Measurements from ENCODE around the gene B9D2.

B9D2 gene

DNA sequence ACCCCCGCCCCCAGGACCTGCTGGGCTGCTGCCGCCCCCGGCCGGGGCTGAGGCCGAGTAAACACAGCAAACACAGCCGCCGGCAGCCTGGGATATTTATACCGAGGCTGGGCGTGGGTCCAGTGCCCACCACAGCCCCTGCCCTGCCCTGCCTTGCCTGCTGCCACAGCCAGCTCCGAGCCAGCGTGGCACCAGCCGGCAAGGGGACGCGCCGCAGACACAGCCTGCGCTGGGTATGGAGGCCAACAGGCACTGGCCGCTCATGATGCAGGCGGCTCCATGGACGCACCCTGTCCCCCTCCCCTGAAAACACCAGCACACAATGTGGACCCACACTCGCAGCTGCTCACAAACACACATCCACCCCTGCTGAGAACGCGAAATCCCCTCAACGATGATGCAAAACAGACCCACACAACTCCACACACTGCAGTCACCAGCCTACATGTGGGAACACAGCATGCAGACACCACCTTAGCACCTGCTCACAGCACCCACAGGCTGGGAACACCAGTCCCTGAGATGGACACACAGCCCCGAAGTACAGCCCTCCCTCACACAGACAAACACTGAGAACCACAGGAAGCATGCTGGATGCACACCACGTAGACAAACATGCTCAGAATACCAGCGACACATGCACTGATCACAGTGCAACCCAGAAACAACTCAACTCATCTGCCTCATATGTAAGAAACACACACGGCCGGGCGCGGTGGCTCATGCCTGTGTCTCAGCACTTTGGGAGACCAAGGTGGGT is 37.8 kb downstream of the B9D2 start:
- POLR2A ChIA-PET: interaction anchor here (0.6 to 2.5 kb wide), 4 partner anchors 27 to 136 kb away, joined by 4 to 10 read pairs (median 4); partner anchors contain the start of gene HNRNPUL1
- Histone ChIP-seq H3K4me3 (ENCODE audit: low read depth, low read length) (no peak overlapping the region), H3K27ac (ENCODE audit: extremely low read depth, low read depth, low read length) (peak overlapping the region; percentile 28; the same call in 1 of the 2 replicates), H3K4me1 (ENCODE audit: control insufficient read depth, insufficient read depth, low read length) (peaks cover 22% of the 10 kb centered on the region), H3K9me3 (ENCODE audit: control insufficient read depth, insufficient read depth, low read depth, low read length) (no peaks in the 10 kb centered on the region), H3K36me3 (ENCODE audit: control insufficient read depth in 2 of 2, insufficient read depth in 1 of 2, low read length in 2 of 2) (peaks cover 18 to 39% of the 10 kb centered on the region in 2 experiments; a peak in 2 of 3 replicates)
- TF ChIP-seq ZBTB20 (tag by site-specific recombination; IDR thresholded peaks at IDR 0.05): peak; percentile 20; the same call in 1 of the 2 replicates
- TF ChIP-seq ZNF175 (tag by site-specific recombination; IDR thresholded peaks at IDR 0.05): no peak
- TF ChIP-seq ZBTB7A (tag by site-specific recombination; IDR thresholded peaks at IDR 0.05; ENCODE audit: low read depth): no peak
- TF ChIP-seq ZIC2 (tag by site-specific recombination; IDR thresholded peaks at IDR 0.05): peak; percentile 58; the same call in 1 of the 2 replicates
- no peak for TF ChIP-seq SCRT2 (tag by site-specific recombination; IDR thresholded peaks at IDR 0.05)
- no peak for TF ChIP-seq ZNF391 (tag by site-specific recombination; IDR thresholded peaks at IDR 0.05; ENCODE audit: borderline replicate concordance, low read depth)
- TF ChIP-seq EGR2 (tag by site-specific recombination; IDR thresholded peaks at IDR 0.05; ENCODE audit: low read depth): peak; percentile 52
- no peak for TF ChIP-seq ZNF623 (tag by site-specific recombination; IDR thresholded peaks at IDR 0.05)
- TF ChIP-seq ZFHX2 (tag by site-specific recombination; conservative IDR thresholded peaks at IDR 0.05): peak; percentile 76
- peak; percentile 41; the same call in 1 of the 2 replicates for TF ChIP-seq ZNF600 (tag by site-specific recombination; IDR thresholded peaks at IDR 0.05)
- no peak for TF ChIP-seq ZBTB8A (tag by site-specific recombination; IDR thresholded peaks at IDR 0.05)
- 0 out of 2 replicates have a peak, but pooled peaks have one; percentile 20 for TF ChIP-seq KLF8 (tag by site-specific recombination; IDR thresholded peaks at IDR 0.05)
- CTCF ChIA-PET: interaction anchor here (0.9 to 1.3 kb wide), 3 partner anchors 27 to 237 kb away, joined by 3 to 7 read pairs (median 4); no protein-coding TSS in a partner anchor

DNA sequence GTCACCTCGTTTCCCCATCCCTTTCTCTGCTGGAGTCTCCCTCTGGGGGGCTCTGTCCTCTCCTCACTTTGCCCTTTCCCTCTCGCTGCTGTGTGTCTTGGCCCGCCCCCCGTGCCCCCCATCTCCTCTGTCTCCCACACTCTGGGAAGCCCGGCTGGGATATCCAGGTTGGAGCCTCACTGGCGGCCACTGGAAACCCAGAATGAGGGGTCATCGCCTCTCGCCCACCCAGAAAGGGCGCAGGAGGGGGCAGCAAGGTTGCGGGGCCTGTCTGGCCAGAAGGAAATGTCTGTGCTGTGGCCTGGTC is 38.4 kb downstream of the B9D2 start:
- TF ChIP-seq ZNF169 (tag by site-specific recombination; IDR thresholded peaks at IDR 0.05) (no peak), ZFHX2 (tag by site-specific recombination; conservative IDR thresholded peaks at IDR 0.05) (no peak), ZNF19 (tag by site-specific recombination; IDR thresholded peaks at IDR 0.05; ENCODE audit: low read depth) (no peak), ZSCAN16 (tag by site-specific recombination; IDR thresholded peaks at IDR 0.05) (no peak), ZNF335 (tag by site-specific recombination; conservative IDR thresholded peaks at IDR 0.05) (no peak), ZNF585B (tag by site-specific recombination; IDR thresholded peaks at IDR 0.05) (no peak), ZNF555 (tag by site-specific recombination; conservative IDR thresholded peaks at IDR 0.05) (no peak), REPIN1 (tag by site-specific recombination; IDR thresholded peaks at IDR 0.05; ENCODE audit: low read depth) (no peak), ZNF76 (tag by site-specific recombination; IDR thresholded peaks at IDR 0.05; ENCODE audit: borderline replicate concordance, low read depth) (no peak), ZIC2 (tag by site-specific recombination; IDR thresholded peaks at IDR 0.05) (no peak), ZNF473 (tag by site-specific recombination; IDR thresholded peaks at IDR 0.05) (no peak), SCRT2 (tag by site-specific recombination; IDR thresholded peaks at IDR 0.05) (no peak), ZNF266 (tag by site-specific recombination; IDR thresholded peaks at IDR 0.05; ENCODE audit: low read depth) (no peak)
- TF ChIP-seq, protein P1, sequence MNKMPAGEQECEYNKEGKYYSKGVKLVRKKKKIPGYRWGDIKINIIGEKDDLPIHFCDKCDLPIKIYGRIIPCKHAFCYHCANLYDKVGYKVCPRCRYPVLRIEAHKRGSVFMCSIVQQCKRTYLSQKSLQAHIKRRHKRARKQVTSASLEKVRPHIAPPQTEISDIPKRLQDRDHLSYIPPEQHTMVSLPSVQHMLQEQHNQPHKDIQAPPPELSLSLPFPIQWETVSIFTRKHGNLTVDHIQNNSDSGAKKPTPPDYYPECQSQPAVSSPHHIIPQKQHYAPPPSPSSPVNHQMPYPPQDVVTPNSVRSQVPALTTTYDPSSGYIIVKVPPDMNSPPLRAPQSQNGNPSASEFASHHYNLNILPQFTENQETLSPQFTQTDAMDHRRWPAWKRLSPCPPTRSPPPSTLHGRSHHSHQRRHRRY (tag by site-specific recombination; IDR thresholded peaks at IDR 0.05): no peak
- TF ChIP-seq, protein P2, sequence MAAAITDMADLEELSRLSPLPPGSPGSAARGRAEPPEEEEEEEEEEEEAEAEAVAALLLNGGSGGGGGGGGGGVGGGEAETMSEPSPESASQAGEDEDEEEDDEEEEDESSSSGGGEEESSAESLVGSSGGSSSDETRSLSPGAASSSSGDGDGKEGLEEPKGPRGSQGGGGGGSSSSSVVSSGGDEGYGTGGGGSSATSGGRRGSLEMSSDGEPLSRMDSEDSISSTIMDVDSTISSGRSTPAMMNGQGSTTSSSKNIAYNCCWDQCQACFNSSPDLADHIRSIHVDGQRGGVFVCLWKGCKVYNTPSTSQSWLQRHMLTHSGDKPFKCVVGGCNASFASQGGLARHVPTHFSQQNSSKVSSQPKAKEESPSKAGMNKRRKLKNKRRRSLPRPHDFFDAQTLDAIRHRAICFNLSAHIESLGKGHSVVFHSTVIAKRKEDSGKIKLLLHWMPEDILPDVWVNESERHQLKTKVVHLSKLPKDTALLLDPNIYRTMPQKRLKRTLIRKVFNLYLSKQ (tag by site-specific recombination; IDR thresholded peaks at IDR 0.05; ENCODE audit: borderline replicate concordance): no peak
- TF ChIP-seq, protein P3, sequence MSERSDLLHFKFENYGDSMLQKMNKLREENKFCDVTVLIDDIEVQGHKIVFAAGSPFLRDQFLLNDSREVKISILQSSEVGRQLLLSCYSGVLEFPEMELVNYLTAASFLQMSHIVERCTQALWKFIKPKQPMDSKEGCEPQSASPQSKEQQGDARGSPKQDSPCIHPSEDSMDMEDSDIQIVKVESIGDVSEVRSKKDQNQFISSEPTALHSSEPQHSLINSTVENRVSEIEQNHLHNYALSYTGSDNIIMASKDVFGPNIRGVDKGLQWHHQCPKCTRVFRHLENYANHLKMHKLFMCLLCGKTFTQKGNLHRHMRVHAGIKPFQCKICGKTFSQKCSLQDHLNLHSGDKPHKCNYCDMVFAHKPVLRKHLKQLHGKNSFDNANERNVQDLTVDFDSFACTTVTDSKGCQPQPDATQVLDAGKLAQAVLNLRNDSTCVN (tag by site-specific recombination; optimal IDR thresholded peaks at IDR 0.05): no peak
- no peaks in the 10 kb centered on the region for H3K9me3 ChIP-seq (ENCODE audit: control insufficient read depth, insufficient read depth, low read depth, low read length)
- no peak overlapping the region for H3K4me3 ChIP-seq (ENCODE audit: low read depth, low read length)
- ChIA-PET CTCF (interaction anchor here (0.7 to 1.7 kb wide), 3 partner anchors 27 to 381 kb away, joined by 3 to 9 read pairs (median 7); partner anchors contain the start of gene TGFB1), POLR2A (interaction anchor here (0.6 to 2.5 kb wide), 6 partner anchors 14 to 136 kb away, joined by 3 to 10 read pairs (median 4); partner anchors contain the start of gene HNRNPUL1)
- H3K36me3 ChIP-seq (ENCODE audit: control insufficient read depth in 2 of 2, insufficient read depth in 1 of 2, low read length in 2 of 2): peaks cover 17 to 41% of the 10 kb centered on the region in 2 experiments; a peak in 2 of 3 replicates
- peak overlapping the region; percentile 28; the same call in 1 of the 2 replicates for H3K27ac ChIP-seq (ENCODE audit: extremely low read depth, low read depth, low read length)
- H3K4me1 ChIP-seq (ENCODE audit: control insufficient read depth, insufficient read depth, low read length): peaks cover 22% of the 10 kb centered on the region
